Glutamatergic neuron (in vitro differentiated cells): ENCODE measurements around the gene ZBP1. TPM values are rescaled to one million over a fixed set of nuclear protein-coding genes. Genes with fewer than 3 reads are reported as not detected.

Experiments
- DNase-seq: peaks from one replicate; pipeline ENCODE4 v3.0.0; 2022
- H3K27ac Mint-ChIP-seq: one replicate; pipeline ENCODE4 v1.8.0; 2020; ENCODE audit warnings: mild to moderate bottlenecking, mixed read lengths, inconsistent platforms; ENCODE audit not compliant: unreplicated experiment
- H3K27me3 Mint-ChIP-seq: one replicate; pipeline ENCODE4 v1.8.0; 2020; ENCODE audit warnings: mild to moderate bottlenecking, moderate library complexity, mixed read lengths, inconsistent platforms; ENCODE audit not compliant: unreplicated experiment
- H3K36me3 Mint-ChIP-seq: one replicate; pipeline ENCODE4 v1.8.0; 2020; ENCODE audit warnings: mild to moderate bottlenecking, mixed read lengths, inconsistent platforms; ENCODE audit not compliant: unreplicated experiment
- H3K4me1 Mint-ChIP-seq: one replicate; pipeline ENCODE4 v1.8.0; 2020; ENCODE audit warnings: mild to moderate bottlenecking, low read depth, mixed read lengths, inconsistent platforms; ENCODE audit not compliant: unreplicated experiment
- H3K4me3 Mint-ChIP-seq: one replicate; pipeline ENCODE4 v1.8.0; 2020; ENCODE audit warnings: mild to moderate bottlenecking, mixed read lengths, inconsistent platforms; ENCODE audit not compliant: unreplicated experiment
- H3K9me3 Mint-ChIP-seq: one replicate; pipeline ENCODE4 v1.8.0; 2020; ENCODE audit warnings: mild to moderate bottlenecking, moderate library complexity, mixed read lengths, inconsistent platforms; ENCODE audit not compliant: unreplicated experiment
- CTCF ChIP-seq: fragments of 200-600 bp; sonication (generic); IDR thresholded peaks from one replicate; pipeline ENCODE4 v1.5.0; 2021; ENCODE audit not compliant: partially characterized antibody, unreplicated experiment
- total RNA-seq: library from RNA; stranded (reverse); fragmentation: NEBNext Ultra II Directional; extraction: Animal tissue kit (Norgen Biotek cat#: 25700); gene quantifications from one replicate; pipeline ENCODE4 v1.2.1, GENCODE V29; 2021; ENCODE audit not compliant: unreplicated experiment

ZBP1 gene
- total RNA-seq, 1 donor from 2014 or later, result not detected

- DNase-seq, result no peak
- H3K9me3 Mint-ChIP-seq, result peaks cover 6% of the 10 kb centered on the region
- H3K27ac Mint-ChIP-seq, result no peak overlapping the region
- H3K36me3 Mint-ChIP-seq, result peaks cover 4% of the 10 kb centered on the region
- peaks cover 8% of the 10 kb centered on the region for H3K4me1 Mint-ChIP-seq
- no peak overlapping the region for H3K4me3 Mint-ChIP-seq
- H3K27me3 Mint-ChIP-seq, result peaks cover 2% of the 10 kb centered on the region
- TF ChIP-seq CTCF, result no peak
Observed at GRCh38 chr20:57566803-57567459, 53.3 kb downstream of the ZBP1 start.

GRCh38 chr20:57566399-57566798, 53.8 kb downstream of the ZBP1 start:
- no peak for TF ChIP-seq CTCF
- Mint-ChIP-seq H3K4me3 (no peak overlapping the region), H3K27me3 (no peaks in the 10 kb centered on the region), H3K4me1 (peaks cover 8% of the 10 kb centered on the region), H3K27ac (no peak overlapping the region), H3K9me3 (peaks cover 6% of the 10 kb centered on the region), H3K36me3 (peaks cover 6% of the 10 kb centered on the region)
- no peak for DNase-seq

- Mint-ChIP-seq H3K27me3 (no peaks in the 10 kb centered on the region), H3K36me3 (peaks cover 6% of the 10 kb centered on the region), H3K4me3 (no peak overlapping the region), H3K27ac (no peak overlapping the region), H3K4me1 (peaks cover 2% of the 10 kb centered on the region), H3K9me3 (peaks cover 6% of the 10 kb centered on the region)
- DNase-seq, result no peak
- no peak for TF ChIP-seq CTCF
Observed at GRCh38 chr20:57564951-57565642, 55.1 kb downstream of the ZBP1 start.

GRCh38 chr20:57564180-57564802, 55.9 kb downstream of the ZBP1 start:
- peaks cover 2% of the 10 kb centered on the region for H3K4me1 Mint-ChIP-seq
- H3K4me3 Mint-ChIP-seq, result no peak overlapping the region
- H3K9me3 Mint-ChIP-seq, result peaks cover 6% of the 10 kb centered on the region
- TF ChIP-seq CTCF, result no peak
- no peak overlapping the region for H3K27ac Mint-ChIP-seq
- no peaks in the 10 kb centered on the region for H3K27me3 Mint-ChIP-seq
- DNase-seq, result no peak
- H3K36me3 Mint-ChIP-seq, result peaks cover 6% of the 10 kb centered on the region

- Mint-ChIP-seq H3K27ac (no peak overlapping the region), H3K9me3 (peaks cover 6% of the 10 kb centered on the region), H3K36me3 (peaks cover 6% of the 10 kb centered on the region), H3K27me3 (no peaks in the 10 kb centered on the region), H3K4me1 (no peaks in the 10 kb centered on the region), H3K4me3 (no peak overlapping the region)
- no peak for TF ChIP-seq CTCF
- no peak for DNase-seq
Observed at GRCh38 chr20:57563522-57563921, 56.7 kb downstream of the ZBP1 start.
